GM10266 (cell line): Measurements from ENCODE around the gene PORCN.
A peak's percentile ranks its signal among the peaks of the same experiment; 100 is the strongest.

Experiments used
- DNase-seq: peaks from one replicate; pipeline ENCODE4 v3.0.0; 2012; ENCODE audit errors: extremely low spot score
- CTCF ChIP-seq: IDR thresholded peaks from 2 replicates; pipeline ENCODE4 v1.5.1; 2012; ENCODE audit warnings: mild to moderate bottlenecking, low read depth; ENCODE audit not compliant: control insufficient read depth, insufficient read depth; ENCODE audit errors: missing control alignments

Gene PORCN

DNA sequence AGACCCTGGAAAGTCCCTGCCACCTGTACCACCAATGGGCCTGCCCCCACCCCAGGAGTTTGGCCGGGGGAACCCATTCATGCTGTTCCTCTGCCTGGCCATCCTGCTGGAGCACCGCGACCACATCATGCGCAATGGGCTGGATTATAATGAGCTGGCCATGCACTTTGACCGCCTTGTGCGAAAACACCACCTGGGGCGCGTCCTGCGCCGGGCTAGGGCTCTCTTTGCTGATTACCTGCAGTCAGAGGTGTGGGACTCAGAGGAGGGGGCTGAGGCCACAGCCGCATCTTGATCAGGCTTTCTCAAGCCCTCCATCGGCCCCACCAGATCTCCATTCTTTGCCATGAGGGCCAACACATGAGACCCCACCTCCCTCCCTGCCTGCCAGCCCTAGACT, 51.9 kb downstream of the PORCN start:
- TF ChIP-seq CTCF, result no peak
- DNase-seq, result no peak

- DNase-seq, result peak; percentile 7
- no peak for TF ChIP-seq CTCF
Measured at GRCh38 chrX:48569958-48570357, 61.2 kb downstream of the PORCN start.
